A549 (cell line): ENCODE results near the gene OR4D1. TPM values are rescaled to one million over a fixed set of nuclear protein-coding genes. Genes with fewer than 3 reads are reported as not detected.
A peak's percentile ranks its signal among the peaks of the same experiment; 100 is the strongest.

ENCODE experiments used
- ATAC-seq, 2 experiments: fragments of 200-7000 bp in 1 of 2; fragments of >200 bp in 1 of 2; cut with Nextera tagmentation in 1 of 2; cut with Tn5 transposase in 1 of 2; 3 replicates each; pipeline versions ENCODE4 v1.8.0 to v1.9.1; 2018 to 2020; ENCODE audit warnings: mild to moderate bottlenecking in 1 of 2, moderate library complexity in 1 of 2
- CTCF ChIA-PET: fragments of 300-600 bp; sonication (Branson Sonifier 250); formaldehyde crosslinking; extraction: SDS; loops from one replicate; lab custom pipeline; 2021; ENCODE audit warnings: antibody characterized with exemption, inconsistent platforms; lab: Yijun Ruan, JAX
- POLR2A ChIA-PET: fragments of 350-600 bp; formaldehyde crosslinking; extraction: SDS; loops from one replicate; lab custom pipeline; 2021; ENCODE audit warnings: antibody characterized with exemption, inconsistent platforms; lab: Yijun Ruan, JAX
- DNase-seq, 2 experiments: peaks; one replicate each; pipeline versions ENCODE4 v3.0.0 to v3.0.0-alpha.2; 2011 to 2016; ENCODE audit warnings: low read depth in 1 of 2, low spot score in 1 of 2
- FAIRE-seq: peaks from 2 replicates; lab custom pipeline; 2011; peaks lifted over from hg19 to GRCh38; lab: Jason Lieb, UNC
- H3K27ac ChIP-seq, 2 experiments: fragments of >200 bp; sonication (Bioruptor Twin); formaldehyde crosslinking; 3 replicates each; pipeline ENCODE4 v1.5.1; 2016 to 2017
- H3K4me1 ChIP-seq: fragments of >200 bp; sonication (Bioruptor Twin); formaldehyde crosslinking; 3 replicates; pipeline ENCODE4 v1.6.1; 2016
- H3K4me2 ChIP-seq: fragments of >200 bp; sonication (Bioruptor Twin); formaldehyde crosslinking; 3 replicates; pipeline ENCODE4 v1.6.1; 2016
- H3K4me3 ChIP-seq: fragments of >200 bp; sonication (Bioruptor Twin); formaldehyde crosslinking; 3 replicates; pipeline ENCODE4 v1.5.1; 2016
- H3K9me3 ChIP-seq: fragments of >200 bp; sonication (Bioruptor Twin); formaldehyde crosslinking; 3 replicates; pipeline ENCODE4 v1.6.1; 2016
- BHLHE40 ChIP-seq: IDR thresholded peaks from 2 replicates; pipeline ENCODE4 v1.6.1; 2012; ENCODE audit warnings: low read depth, low read length, inconsistent platforms
- CBX8 ChIP-seq: fragments of 200-600 bp; sonication (generic); IDR thresholded peaks from 2 replicates; pipeline ENCODE4 v1.6.1; 2016
- CEBPB ChIP-seq, 2 experiments: fragments of >200 bp in 1 of 2; sonication (Bioruptor Twin) in 1 of 2; formaldehyde crosslinking in 1 of 2; IDR thresholded peaks; 2 replicates each; pipeline ENCODE4 v1.6.1; 2012 to 2016
- ELK1 ChIP-seq: fragments of 150-350 bp; IDR thresholded peaks from 2 replicates; pipeline ENCODE4 v1.6.1; 2014; ENCODE audit warnings: low read depth, mild to moderate bottlenecking, low read length
- ESRRA ChIP-seq: fragments of 150-350 bp; IDR thresholded peaks from 2 replicates; pipeline ENCODE4 v1.6.1; 2014; ENCODE audit warnings: mild to moderate bottlenecking, low read length, borderline replicate concordance
- HOXA7 ChIP-seq: fragments of 250-450 bp; sonication (Bioruptor Pico); IDR thresholded peaks from 2 replicates; pipeline ENCODE4 v1.5.0; 2020; ENCODE audit warnings: mild to moderate bottlenecking, moderate library complexity
- MAFK ChIP-seq: fragments of 450-650 bp; IDR thresholded peaks from 2 replicates; pipeline ENCODE4 v1.6.1; 2014; ENCODE audit not compliant: partially characterized antibody
- POLR2AphosphoS2 ChIP-seq: conservative IDR thresholded peaks from 2 replicates; pipeline ENCODE4 v1.6.1; 2012; ENCODE audit warnings: low read length, improper control_type of control experiment, inconsistent platforms
- REST ChIP-seq: fragments of 200-600 bp; sonication (generic); IDR thresholded peaks from 2 replicates; pipeline ENCODE4 v1.6.1; 2016; ENCODE audit warnings: antibody characterized with exemption, mild to moderate bottlenecking, moderate library complexity
- SMC3 ChIP-seq: fragments of >200 bp; sonication (Bioruptor Twin); formaldehyde crosslinking; IDR thresholded peaks from 3 replicates; pipeline ENCODE4 v1.6.1; 2018; ENCODE audit warnings: inconsistent platforms
- TP53 ChIP-seq: fragments of 250-450 bp; sonication (Bioruptor Pico); IDR thresholded peaks from 2 replicates; pipeline ENCODE4 v1.5.0; 2021; ENCODE audit warnings: mild to moderate bottlenecking, moderate library complexity
- ZC3H11A ChIP-seq: fragments of 450-650 bp; IDR thresholded peaks from 2 replicates; pipeline ENCODE4 v1.6.1; 2014; ENCODE audit warnings: antibody characterized with exemption, mild to moderate bottlenecking
- ZFP36 ChIP-seq: fragments of 450-650 bp; IDR thresholded peaks from 2 replicates; pipeline ENCODE4 v1.6.1; 2014; ENCODE audit warnings: borderline replicate concordance; ENCODE audit not compliant: partially characterized antibody
- ZNF302 ChIP-seq: fragments of 250-450 bp; sonication (Bioruptor Pico); IDR thresholded peaks from 2 replicates; pipeline ENCODE4 v1.9.0; 2021; ENCODE audit warnings: inconsistent platforms, mild to moderate bottlenecking, moderate library complexity
- ZSCAN20 ChIP-seq: fragments of 250-450 bp; sonication (Bioruptor Pico); IDR thresholded peaks from 2 replicates; pipeline ENCODE4 v1.8.0; 2022; ENCODE audit warnings: mild to moderate bottlenecking, moderate library complexity
- WGBS: methylation state at CpG from one replicate; pipeline ENCODE4 v1.1.6; 2017; ENCODE audit errors: missing lambda C conversion rate; 5-methylcytosine and 5-hydroxymethylcytosine counted together
- polyA plus RNA-seq, 4 experiments: library from polyadenylated mRNA; depleted of rRNA in 3 of 4; stranded (reverse); fragments of >200 nt; fragmentation: RNase III in 1 of 4; extraction: RNeasy Plus Mini Kit Qiagen cat#74134 plus additional on column Dnase treatment in 1 of 4; gene quantifications; 2 replicates in 3 of 4; 3 replicates in 1 of 4; pipeline ENCODE4 v1.2.3, GENCODE V29; 2011 to 2017

The OR4D1 gene
- polyA plus RNA-seq, 2 of the 4 experiments (the other 2 are of a cell fraction): 0.03 TPM

- H3K4me2 ChIP-seq: no peak overlapping the region
- no peaks in the 10 kb centered on the region for H3K4me1 ChIP-seq
- FAIRE-seq (no peak), DNase-seq (no peak), ATAC-seq (no peak)
- no peak overlapping the region for H3K4me3 ChIP-seq
- WGBS: 57% methylated on average over 4 of the region's 4 CpGs
- no peaks in the 10 kb centered on the region for H3K9me3 ChIP-seq
- ChIA-PET POLR2A (no interaction called here), CTCF (interaction anchor here (0.9 to 1.0 kb wide), 2 partner anchors 17 to 62 kb away, joined by 3 to 4 read pairs; no protein-coding TSS in a partner anchor)
- no peak overlapping the region for H3K27ac ChIP-seq
- TF ChIP-seq ZNF302 (CRISPR knock-in tag) (no peak), MAFK (peak; percentile 74), CBX8 (no peak), CEBPB (IDR thresholded peaks at IDR 0.05) (no peak), ESRRA (no peak), ZSCAN20 (CRISPR knock-in tag) (no peak)
Measured at GRCh38 chr17:58183514-58183913, 35.3 kb downstream of the OR4D1 start.

GRCh38 chr17:58184308-58184985, 36.3 kb downstream of the OR4D1 start:
- ChIA-PET POLR2A (no interaction called here), CTCF (interaction anchor here (0.7 to 2.9 kb wide), 6 partner anchors 8 to 108 kb away, joined by 3 to 24 read pairs (median 6); no protein-coding TSS in a partner anchor)
- FAIRE-seq (no peak), ATAC-seq (peak; percentile 8 to 39; a peak in 3 of 6 replicates), DNase-seq (no peak)
- Histone ChIP-seq H3K4me3 (no peak overlapping the region), H3K27ac (no peak overlapping the region), H3K9me3 (no peaks in the 10 kb centered on the region), H3K4me1 (peaks cover 1% of the 10 kb centered on the region; the same call in 2 of the 3 replicates), H3K4me2 (no peak overlapping the region)
- TF ChIP-seq TP53 (no peak), ELK1 (no peak), ZSCAN20 (CRISPR knock-in tag) (no peak), ESRRA (no peak), ZFP36 (no peak), REST (no peak), POLR2AphosphoS2 (no peak), ZC3H11A (no peak), BHLHE40 (no peak)
- 48% methylated on average over 10 of the region's 10 CpGs for WGBS

GRCh38 chr17:58184986-58185761, 37.0 kb downstream of the OR4D1 start:
- no peaks in the 10 kb centered on the region for H3K9me3 ChIP-seq
- POLR2A ChIA-PET: no interaction called here
- 52% methylated on average over 8 of the region's 8 CpGs for WGBS
- TF ChIP-seq MAFK (no peak), HOXA7 (CRISPR knock-in tag) (no peak), SMC3 (no peak), ZFP36 (no peak)
- TF ChIP-seq, all 56 proteins: peak for 0
- DNase-seq (no peak), FAIRE-seq (no peak), ATAC-seq (no peak)
- no peak overlapping the region for H3K4me3 ChIP-seq
- CTCF ChIA-PET: interaction anchor here (0.6 to 2.9 kb wide), 10 partner anchors 9 to 217 kb away, joined by 3 to 24 read pairs (median 3); no protein-coding TSS in a partner anchor
- H3K4me2 ChIP-seq: no peak overlapping the region
- H3K27ac ChIP-seq: no peak overlapping the region
- peaks cover 9% of the 10 kb centered on the region; the same call in 2 of the 3 replicates for H3K4me1 ChIP-seq
